ENCODE results near the gene NR2E3.

Gene NR2E3

DNA sequence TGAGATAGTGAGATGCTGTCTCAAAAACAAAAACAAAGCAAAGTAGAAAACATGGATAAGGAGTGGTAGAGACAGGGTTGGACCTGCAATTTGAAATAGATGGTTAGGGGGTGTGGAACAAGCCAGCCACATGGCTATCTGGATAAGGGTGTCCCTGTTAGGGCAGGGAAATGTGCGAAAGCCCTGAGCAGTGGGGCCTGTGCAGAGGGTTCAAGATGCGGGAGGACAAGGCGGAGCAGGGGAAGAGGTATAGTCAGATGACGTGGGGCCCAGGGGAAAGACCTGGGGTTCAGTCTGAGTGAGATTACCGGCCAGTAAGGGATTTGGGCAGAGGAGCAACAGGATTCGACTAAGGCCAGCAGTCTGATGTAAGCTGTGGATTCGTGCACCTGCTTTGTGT is 18.4 kb upstream of the NR2E3 start:
- no peak for DNase-seq (ENCODE audit: low read depth)

DNA sequence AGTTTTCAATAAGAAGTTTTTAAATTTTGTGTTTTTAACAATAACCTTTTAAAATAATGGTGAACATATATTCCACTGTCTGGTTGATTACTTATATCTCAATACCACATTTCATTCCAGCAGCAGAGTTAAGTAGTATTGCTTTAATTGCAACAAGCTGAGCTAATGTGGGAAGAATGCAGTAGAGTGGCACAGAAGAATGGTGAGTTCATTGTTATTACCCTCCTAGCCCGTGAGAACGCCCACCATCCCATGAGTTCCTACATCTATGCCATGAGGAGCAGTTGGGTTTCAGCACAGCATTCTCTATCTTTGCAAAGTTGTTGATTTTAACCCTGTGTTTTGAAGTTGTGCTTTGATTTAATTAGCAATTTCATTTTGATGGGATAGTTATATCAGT is 17.8 kb upstream of the NR2E3 start:
- peak; percentile 24 for DNase-seq (ENCODE audit: low read depth)

DNA sequence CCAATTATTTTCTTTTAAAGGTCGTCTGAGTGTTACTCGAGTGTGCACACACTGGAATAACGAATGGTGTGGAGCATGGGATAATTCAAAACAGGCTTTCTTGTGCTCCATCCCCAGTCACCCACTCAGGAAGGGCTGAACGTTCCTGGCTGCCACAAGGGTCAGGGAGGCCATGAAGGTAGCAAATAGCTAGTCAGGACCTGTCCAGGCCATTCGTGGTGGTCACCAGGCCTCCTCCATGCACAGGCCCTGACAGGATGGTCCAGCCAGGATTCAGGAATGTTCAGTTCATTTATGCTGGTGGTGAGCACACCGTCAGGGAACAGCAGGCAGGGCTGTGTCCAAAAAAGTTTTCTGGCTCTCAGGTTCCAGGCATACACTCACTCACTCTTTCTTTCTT is 11.7 kb upstream of the NR2E3 start:
- DNase-seq (ENCODE audit: low read depth) = no peak

DNA sequence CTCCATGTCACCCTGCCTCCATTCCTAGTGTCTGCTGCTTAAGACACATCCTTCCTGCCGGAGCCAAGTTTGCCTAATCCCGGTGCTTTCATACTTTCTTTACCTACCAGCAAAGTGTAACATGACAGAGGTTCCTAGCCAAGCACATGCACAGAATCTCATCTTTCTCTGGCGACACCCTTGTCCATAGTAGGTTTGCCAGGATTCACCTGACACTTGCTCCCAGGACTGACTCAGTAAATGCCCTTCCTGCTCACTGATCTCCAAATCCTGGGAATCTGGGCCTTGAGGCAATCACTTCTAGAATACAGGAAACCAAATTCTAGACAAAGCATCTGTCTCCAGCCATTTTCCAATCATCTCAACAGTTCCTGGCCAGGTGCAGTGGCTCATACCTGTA is 10.2 kb upstream of the NR2E3 start:
- no peak for DNase-seq (ENCODE audit: low read depth)

DNA sequence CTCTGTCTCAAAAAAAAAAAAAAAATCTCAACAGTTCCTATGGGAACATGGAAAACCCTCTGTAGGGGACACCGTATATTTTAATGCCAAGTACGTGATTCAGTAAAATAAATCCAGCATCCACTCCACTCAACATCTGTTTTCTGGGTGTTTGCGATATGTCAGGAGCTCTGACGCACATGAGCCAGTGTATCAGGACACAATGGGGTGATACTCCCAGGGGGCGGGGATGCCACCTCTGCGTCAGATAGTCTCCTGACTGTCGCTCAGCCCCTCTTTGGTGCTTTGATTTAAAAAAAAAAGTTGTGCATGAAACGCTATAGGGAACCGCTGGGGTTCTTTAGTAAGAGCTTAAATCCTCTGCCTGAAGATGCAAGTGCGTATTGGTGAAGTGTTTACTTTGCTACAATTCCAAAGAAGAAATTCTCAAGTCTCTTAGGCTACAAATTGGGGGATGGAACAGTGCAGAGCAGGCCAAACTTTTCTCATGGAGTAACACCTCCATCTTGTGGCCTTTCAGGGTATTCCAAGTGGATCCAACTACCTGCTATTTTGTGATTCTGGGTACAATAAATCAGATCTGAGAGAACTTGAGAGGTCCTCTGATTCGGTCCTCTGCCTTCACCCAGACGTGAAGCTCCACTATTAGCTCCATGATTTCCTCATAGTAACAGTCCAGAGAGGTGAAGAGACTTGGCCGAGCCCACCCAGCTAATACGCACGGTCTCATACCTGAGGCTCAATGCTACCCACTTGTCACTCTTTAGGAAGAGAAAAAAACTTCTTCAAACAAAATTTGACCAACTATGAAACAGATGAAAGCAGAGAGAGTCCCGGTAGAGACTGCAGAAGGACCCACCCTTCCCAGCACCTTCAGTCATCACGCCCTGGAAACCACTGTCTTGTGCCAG is 9.3 kb upstream of the NR2E3 start:
- DNase-seq (ENCODE audit: low read depth) = peak; percentile 80

DNA sequence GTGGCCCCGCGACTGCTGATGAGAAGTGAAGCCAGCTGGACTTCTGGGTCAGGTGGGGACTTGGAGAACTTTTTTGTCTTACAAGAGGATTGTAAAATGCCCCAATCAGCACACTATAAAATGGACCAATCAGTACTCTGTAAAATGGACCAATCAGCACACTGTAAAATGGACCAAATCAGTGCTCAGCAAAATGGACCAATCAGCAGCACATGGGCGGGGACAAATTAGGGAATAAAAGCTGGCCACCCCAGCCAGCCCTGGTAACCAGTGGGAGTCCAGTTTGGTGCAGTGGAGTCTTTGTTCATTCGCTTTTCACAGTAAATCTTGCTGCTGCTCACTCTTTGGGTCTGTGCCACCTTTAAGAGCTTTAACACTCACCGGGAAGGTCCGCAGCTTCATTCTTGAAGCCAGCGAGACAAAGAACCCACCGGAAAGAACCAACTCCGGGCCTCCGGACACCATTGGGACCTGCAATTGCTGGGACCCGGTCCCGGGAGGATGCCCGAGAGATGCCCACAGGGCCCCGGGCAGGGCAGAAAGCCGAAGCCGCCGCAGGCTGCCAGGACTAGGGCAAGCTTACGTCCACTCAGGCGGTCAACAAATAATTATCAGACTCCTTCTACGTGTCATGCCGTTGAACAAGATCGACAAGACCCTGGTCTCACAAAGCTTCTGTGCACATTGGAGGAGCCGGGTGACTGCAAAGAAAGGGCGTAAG is 8.3 kb upstream of the NR2E3 start:
- DNase-seq (ENCODE audit: low read depth) = no peak

DNA sequence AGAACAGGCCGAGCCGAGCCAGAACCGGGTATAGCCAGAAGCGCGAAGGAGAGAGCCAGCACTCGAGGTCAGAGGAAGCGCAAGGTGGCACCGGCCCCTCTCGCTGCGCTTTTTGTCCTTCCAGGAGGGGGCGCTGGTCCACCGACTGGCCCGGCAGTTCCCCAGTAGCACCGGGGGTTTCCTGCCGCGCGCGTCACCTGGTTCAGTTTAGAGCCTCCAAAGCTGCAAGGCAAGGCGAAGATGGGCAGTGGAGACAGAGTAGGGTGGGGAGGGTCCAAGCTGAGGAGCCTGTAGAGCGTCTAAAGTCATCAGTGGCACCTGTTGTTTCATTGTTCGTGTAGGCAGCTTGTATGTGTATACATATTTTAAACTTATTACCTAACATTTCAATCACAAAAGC is 7.6 kb upstream of the NR2E3 start:
- DNase-seq (ENCODE audit: low read depth) = no peak

DNA sequence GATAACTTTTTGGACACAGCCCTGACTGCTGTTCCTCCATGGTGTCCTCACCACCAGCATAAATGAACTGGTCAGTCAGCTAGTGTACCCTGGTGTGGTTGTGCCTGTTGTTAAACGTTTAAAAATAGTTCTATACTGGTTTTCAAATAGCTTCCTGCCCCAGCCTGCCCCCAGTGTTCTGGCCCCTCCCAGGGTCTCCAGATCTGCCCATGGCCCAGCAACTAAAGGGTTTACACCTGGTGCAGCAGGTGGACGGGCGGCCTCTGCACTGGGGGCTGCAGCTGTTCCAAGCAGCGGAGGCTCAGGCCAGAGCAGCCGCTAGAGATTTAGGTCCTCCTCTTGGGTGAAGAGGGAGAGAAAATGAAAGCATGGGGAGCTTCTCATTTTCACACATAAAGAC is 6.1 kb upstream of the NR2E3 start:
- DNase-seq (ENCODE audit: low read depth) = no peak

DNA sequence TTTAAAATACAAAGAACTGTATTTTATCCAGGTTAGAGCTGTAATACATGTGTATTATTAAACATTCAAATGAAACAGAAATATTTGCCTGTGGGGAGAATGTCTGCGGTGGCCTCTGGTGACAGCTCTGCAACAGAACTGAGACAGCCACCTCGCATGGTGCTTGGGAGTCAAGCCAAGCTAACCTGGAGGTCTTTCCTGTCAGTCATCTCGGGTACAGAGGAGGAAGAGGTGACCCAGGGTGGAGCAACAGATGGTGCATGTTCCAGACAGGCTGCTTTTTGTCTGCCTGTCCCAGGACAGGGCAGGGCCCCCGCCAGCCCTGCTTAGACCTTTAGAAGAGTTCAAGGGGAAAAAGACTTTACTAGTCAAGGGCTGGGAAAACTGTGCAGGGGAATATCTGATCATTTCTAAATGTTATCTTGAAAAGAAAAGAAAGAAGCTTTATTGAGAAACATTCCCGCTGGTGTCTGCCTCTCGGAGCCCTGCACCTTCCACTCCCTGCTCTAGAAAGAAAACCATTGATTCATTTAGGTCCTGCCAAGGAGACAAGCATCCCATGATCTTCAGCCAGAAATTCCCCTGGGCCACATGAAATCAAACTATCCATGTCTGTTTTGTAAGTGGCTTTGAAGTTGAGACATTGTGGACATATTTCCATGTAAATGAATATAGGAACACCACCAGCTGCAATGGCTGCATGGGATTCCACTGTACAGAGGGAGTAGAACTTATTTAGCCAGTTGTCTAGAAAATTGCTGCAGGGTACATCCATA is 5.5 kb upstream of the NR2E3 start:
- DNase-seq (ENCODE audit: low read depth) = peak; percentile 30

DNA sequence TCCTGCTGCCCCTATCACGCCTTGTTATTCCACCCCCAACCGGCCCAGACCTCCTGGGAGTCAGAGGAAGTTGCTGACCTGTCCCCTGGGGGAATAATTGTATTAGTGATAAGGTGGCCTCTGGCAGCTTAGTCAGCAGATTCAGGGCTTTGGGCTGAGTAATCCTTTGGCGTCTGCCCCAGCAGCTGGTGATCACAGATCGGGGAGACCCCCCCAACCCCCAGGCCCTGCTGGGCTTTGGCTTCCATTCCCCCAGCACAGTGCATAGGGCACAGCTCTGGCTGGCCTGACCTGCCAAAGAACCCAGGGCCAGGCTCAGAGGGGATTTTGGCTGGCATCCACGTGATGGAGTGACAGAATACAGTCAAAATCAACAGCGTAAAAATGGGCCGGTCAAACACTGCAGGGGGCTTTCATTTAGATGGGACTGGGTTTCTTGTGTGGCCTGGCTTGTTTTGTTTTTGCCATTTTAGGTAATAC is 3.9 kb upstream of the NR2E3 start:
- DNase-seq (ENCODE audit: low read depth) = no peak

DNA sequence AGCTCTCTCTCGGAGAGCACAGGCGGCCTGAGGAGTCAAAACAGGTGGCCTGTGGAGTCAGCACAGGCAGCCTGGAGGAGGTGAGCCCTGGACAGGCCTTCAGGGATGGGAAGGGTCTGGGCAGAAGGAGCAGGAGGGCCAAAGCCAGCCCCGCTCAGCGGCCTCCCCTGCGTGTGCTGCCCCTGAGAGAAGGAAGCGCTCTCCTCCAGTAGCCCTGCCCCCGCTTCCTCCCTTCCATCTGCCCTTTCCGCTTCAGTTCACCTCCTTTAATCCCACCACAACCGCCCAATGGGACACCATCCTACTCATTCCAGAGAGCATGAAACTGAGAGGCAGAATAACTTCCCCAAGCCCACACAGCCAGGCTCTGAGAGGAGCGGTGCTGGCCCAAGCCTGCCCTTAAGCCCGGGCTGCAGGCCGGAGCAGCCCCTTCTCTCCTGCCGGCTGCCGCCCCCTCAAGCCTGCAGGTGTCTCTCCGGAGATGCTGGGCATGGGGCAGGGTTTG is 3.2 kb upstream of the NR2E3 start:
- DNase-seq (ENCODE audit: low read depth) = no peak

DNA sequence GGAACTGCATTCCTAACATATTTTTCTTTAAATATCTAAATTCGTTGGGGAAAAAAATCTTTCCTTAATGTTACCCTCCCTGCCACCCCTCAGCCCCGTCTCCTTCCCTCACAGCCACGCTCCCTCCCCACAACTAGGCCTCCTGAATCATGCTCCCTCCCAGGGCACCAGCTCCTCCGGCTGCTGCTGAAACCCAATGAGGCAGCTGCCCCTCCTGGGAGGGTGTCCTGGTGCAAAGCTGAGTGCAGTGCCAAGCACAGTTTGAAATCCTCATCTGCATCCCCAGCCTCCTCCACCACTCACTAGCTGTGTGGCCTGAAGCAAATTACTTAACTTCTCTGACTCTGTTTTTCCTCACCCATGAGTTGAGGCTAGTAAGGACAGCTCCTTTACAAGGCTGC is 2.7 kb upstream of the NR2E3 start:
- DNase-seq (ENCODE audit: low read depth) = peak; percentile 36

DNA sequence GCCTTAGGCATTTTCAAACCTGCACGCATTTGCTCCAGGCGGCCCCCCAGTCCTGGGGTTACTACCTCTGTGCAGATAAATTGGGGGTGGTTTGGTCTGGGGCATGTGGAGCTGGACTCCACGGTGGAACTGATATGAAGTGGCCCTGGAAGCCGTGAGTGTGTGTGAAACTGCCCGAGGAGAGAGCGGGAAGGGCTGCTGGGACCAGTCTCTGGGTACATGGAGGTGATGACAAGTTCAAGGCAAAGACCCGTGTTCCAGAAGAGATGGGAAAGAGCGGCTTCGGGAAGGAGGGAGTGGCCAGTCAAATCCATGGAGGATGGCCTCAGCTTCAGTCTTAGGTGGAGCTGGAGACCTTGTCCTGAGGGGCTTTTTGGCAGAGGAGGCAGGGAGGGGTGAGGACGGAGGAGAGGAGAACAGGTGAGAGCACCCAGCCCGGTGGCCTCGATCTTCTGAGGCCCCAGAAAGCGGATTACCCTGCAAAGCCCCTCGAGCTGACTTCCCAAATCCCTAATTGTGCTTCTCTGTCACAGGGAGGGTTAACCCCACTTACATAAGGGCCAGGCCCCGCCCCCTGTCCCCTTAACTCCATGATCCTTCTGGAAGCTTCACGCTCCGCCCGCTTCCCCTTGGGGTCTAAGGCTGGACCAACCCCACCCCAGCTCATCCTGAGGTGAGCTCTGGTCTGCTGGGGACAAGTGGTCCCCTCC is 1.9 kb upstream of the NR2E3 start:
- DNase-seq (ENCODE audit: low read depth) = no peak

DNA sequence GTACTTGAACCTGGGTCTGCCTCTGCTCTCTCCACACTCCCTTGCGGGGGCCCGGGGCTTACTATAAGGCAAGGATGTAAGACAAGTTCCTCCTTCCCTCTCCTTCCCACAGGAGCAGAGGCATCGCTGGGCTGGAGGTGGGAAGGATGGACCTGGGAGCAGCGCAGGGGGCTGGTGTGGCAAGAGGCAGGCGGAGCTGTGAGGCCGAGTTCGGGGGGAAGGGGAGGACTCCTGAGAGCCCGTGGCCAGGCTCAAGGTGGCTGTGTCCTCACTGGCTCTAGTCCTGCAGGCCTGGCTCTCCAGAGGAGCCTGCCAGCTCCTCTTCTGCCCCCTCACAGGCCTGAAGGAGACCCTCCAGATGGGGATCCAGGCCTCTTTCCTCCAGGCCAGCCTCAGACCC is 1.0 kb upstream of the NR2E3 start:
- no peak for DNase-seq (ENCODE audit: low read depth)

DNA sequence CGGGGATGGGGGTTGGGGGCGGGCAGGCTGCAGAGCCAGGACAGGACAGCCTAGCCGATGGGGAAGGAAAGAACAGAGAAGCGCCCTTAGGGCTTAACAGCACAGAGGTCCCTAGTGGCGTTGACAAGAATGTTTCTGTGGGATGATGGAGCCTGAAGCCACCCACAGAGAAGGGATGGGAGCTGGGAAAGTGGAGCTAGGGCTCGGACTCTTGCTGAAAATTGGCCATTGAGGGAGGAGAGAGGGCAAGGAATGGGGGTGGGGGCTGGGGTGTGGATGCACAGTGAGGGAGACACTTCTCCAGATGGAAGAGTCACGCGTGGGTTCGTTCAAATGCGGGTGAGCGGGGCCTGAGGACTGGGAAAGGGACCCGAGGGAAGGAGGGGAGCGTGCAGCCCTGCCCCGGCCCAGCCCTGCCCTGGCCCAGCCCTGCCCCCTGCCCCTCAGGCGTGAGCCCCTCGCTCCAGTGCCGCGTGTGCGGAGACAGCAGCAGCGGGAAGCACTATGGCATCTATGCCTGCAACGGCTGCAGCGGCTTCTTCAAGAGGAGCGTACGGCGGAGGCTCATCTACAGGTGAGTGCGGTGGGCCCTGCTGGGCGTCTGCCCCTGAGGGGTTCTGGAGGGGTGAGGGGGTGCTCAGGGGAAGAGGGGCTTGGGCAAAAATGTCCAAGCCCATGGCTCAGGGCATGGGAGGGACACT is 832 bp downstream of the NR2E3 start:
- no peak for DNase-seq (ENCODE audit: low read depth)

DNA sequence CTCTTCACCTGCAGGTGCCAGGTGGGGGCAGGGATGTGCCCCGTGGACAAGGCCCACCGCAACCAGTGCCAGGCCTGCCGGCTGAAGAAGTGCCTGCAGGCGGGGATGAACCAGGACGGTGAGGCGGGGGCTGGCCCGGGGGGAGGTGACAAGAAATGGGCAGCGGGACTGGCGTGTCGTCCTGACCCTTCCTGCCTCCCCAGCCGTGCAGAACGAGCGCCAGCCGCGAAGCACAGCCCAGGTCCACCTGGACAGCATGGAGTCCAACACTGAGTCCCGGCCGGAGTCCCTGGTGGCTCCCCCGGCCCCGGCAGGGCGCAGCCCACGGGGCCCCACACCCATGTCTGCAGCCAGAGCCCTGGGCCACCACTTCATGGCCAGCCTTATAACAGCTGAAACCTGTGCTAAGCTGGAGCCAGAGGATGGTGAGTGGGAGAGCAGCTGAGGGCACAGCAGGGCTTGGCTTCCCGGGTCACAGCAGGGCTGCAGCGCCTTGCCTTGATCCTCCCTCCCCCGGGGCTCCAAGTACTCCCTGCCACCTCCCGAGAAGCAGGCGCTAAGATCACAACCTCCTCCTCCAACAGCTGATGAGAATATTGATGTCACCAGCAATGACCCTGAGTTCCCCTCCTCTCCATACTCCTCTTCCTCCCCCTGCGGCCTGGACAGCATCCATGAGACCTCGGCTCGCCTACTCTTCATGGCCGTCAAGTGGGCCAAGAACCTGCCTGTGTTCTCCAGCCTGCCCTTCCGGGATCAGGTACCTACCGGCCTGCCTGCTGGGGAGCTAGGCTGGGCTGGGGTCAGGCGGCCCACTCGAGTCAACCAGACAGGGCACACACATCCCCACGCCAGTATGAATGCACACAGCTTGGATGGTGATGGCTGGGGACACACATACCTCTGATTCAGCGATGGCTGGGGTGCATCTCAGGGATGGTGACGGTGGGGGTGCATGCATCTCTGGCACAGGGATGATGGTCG is 1.7 kb downstream of the NR2E3 start:
- DNase-seq (ENCODE audit: low read depth) = no peak

DNA sequence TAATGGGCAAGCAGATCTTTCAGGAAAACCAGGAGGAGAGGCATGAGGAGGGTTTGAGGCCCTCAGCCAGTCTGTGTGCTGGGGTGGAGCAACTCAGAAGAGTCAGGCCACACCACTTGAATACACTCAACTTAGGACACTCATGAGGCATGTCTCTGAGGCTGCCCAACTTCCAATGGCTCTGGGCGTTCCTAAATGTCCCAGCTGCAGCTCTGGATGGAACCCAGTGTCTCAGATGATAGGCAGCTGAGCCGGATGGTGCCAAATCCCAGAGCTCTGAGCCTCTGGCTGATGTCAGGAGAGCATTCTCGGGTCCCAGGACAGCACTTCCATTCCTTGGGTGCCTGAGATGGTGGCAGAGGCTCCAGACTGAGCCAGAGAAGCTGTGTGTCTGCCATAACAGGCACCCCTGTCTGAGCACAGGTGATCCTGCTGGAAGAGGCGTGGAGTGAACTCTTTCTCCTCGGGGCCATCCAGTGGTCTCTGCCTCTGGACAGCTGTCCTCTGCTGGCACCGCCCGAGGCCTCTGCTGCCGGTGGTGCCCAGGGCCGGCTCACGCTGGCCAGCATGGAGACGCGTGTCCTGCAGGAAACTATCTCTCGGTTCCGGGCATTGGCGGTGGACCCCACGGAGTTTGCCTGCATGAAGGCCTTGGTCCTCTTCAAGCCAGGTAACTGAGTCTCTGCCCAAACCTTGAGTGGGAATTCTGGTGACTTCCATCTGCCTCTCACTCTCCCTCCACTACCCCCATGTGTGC is 2.8 kb downstream of the NR2E3 start:
- peak; percentile 34 for DNase-seq (ENCODE audit: low read depth)

DNA sequence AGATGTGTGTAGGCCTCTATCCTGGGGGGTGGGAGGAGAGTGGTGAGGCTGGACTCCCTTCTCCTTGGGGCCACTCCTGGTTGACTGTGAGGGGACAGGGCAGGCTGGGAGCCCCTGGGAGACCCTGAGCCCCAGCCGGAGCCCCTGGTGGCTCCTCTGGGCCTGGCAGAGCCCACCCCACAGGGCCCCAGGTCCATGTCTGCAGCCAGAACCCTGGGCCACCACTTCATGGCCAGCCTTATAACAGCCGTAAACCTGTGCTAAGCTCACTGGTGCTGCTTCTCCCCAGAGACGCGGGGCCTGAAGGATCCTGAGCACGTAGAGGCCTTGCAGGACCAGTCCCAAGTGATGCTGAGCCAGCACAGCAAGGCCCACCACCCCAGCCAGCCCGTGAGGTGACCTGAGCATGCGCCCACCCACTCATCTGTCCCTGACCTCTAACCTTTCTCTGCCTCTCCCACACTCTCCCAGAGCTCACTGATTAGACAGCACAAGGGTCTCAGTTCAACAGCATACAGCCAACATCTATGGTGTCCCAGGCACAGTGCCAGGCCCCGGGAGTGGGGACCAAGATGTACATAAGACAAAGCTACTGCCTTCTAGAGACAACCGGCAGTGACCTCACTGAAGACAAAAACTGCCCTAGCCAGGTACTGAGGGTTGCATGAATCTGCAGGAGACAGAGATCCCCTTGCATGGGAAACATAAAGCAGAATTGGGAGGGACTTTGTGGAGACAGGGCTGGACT is 3.5 kb downstream of the NR2E3 start:
- DNase-seq (ENCODE audit: low read depth) = no peak

All from fibroblast of gingiva (primary cell).